Spleen (tissue), 7 donors: ENCODE results near the gene PSMC6.

Source experiments
- POLR2A ChIP-seq, 3 donors: fragments of 450-650 bp; IDR thresholded peaks; one replicate each; pipeline ENCODE4 v1.5.1; 2017; ENCODE audit warnings: antibody characterized with exemption in 3 of 3, mild to moderate bottlenecking in 1 of 3
- TF ChIP-seq, protein P1 (sequence below), 11 experiments: fragments of 200-600 bp in 7 of 11; fragments of 450-650 bp in 4 of 11; sonication (generic) in 4 of 11; IDR thresholded peaks in 8 of 11; conservative IDR thresholded peaks in 3 of 11; 1 replicate in 7 of 11; 2 replicates in 4 of 11; pipeline versions ENCODE4 v1.4.0 to v1.8.0; 2016 to 2021; ENCODE audit warnings: antibody characterized with exemption in 11 of 11, inconsistent platforms in 4 of 11, mild to moderate bottlenecking in 1 of 11
- donor health status: DM: no; HTN: no; CAD: no; lungs with moderate emphysema.
- donor health status: DM: no; HTN: no; CAD: no.
- donor health status: DM: no; HTN: no; CAD: no.

DNA sequence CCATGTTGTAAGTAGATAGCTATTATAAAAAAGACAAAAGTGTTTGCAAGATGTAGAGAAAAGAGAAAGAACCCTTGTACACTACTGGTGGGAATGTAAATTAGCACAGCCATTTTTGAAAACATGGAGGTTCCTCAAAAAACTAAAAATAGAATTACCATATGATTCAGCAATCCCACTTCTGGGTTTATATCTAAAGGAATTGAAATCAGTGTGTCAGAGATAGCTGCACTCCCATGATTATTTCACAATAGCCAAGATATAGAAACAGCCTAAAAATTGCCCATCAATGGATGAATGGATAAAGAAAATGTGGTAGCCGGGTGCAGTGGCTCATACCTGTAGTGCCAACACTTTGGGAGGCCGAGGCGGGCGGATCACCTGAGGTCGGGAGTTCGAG lies 9.2 kb downstream of the PSMC6 start:
- no peak for TF ChIP-seq POLR2A (IDR thresholded peaks at IDR 0.05)
- TF ChIP-seq, protein P1, sequence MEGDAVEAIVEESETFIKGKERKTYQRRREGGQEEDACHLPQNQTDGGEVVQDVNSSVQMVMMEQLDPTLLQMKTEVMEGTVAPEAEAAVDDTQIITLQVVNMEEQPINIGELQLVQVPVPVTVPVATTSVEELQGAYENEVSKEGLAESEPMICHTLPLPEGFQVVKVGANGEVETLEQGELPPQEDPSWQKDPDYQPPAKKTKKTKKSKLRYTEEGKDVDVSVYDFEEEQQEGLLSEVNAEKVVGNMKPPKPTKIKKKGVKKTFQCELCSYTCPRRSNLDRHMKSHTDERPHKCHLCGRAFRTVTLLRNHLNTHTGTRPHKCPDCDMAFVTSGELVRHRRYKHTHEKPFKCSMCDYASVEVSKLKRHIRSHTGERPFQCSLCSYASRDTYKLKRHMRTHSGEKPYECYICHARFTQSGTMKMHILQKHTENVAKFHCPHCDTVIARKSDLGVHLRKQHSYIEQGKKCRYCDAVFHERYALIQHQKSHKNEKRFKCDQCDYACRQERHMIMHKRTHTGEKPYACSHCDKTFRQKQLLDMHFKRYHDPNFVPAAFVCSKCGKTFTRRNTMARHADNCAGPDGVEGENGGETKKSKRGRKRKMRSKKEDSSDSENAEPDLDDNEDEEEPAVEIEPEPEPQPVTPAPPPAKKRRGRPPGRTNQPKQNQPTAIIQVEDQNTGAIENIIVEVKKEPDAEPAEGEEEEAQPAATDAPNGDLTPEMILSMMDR (IDR thresholded peaks at IDR 0.05 in 8 of 11, conservative IDR thresholded peaks at IDR 0.05 in 3 of 11), result no peak
